Measurements from ENCODE around the gene GPC3. TPM values are rescaled to one million over a fixed set of nuclear protein-coding genes. Genes with fewer than 3 reads are reported as not detected.

The GPC3 gene
- total RNA-seq, 4 donors from 2014 or later: 0.82 to 4.9 (median 1.8) TPM

GRCh38 chrX:133658293-133658911, 327.0 kb downstream of the GPC3 start:
- Histone ChIP-seq H3K4me3 (no peak overlapping the region), H3K36me3 (no peaks in the 10 kb centered on the region), H3K4me1 (no peaks in the 10 kb centered on the region), H3K27ac (no peak overlapping the region), H3K27me3 (no peaks in the 10 kb centered on the region), H3K9me3 (no peaks in the 10 kb centered on the region)
- intact Hi-C loops (cut with DNase I; ENCODE audit: low total_unique reads) (no loop called here), in situ Hi-C loops (cut with MboI; ENCODE audit: low pct_ligation_motif_present in 1 of 4, low pct_unique_long_range_greater_than_20kb in 1 of 4, low sequenced_read_pairs in 3 of 4) (loop anchor here in 1 of 4 donors (25.0 kb wide), 1 partner anchor 321 kb away; no protein-coding TSS in a partner anchor)
- TF ChIP-seq POLR2AphosphoS5 (IDR thresholded peaks at IDR 0.05): no peak
- no peak for TF ChIP-seq POLR2A (IDR thresholded peaks at IDR 0.05)
- TF ChIP-seq EP300 (IDR thresholded peaks at IDR 0.05; ENCODE audit: low read depth): no peak
- no peak for TF ChIP-seq CTCF (IDR thresholded peaks at IDR 0.05)
- 58 to 69% methylated on average over 2 to 3 of the region's 3 CpGs for WGBS, 2 donors (ENCODE audit: low coverage in 1 of 2)
- DNase-seq: no peak

GRCh38 chrX:133655275-133656265, 329.8 kb downstream of the GPC3 start:
- no peaks in the 10 kb centered on the region for H3K27me3 ChIP-seq
- no peak for TF ChIP-seq CTCF (IDR thresholded peaks at IDR 0.05)
- TF ChIP-seq EP300 (IDR thresholded peaks at IDR 0.05; ENCODE audit: low read depth): no peak
- TF ChIP-seq POLR2AphosphoS5 (IDR thresholded peaks at IDR 0.05): no peak
- TF ChIP-seq POLR2A (IDR thresholded peaks at IDR 0.05): no peak
- intact Hi-C loops (cut with DNase I; ENCODE audit: low total_unique reads): no loop called here
- H3K9me3 ChIP-seq: no peaks in the 10 kb centered on the region
- H3K27ac ChIP-seq: no peak overlapping the region
- H3K4me1 ChIP-seq: no peaks in the 10 kb centered on the region
- WGBS, 2 donors (ENCODE audit: low coverage in 1 of 2): 33 to 45% methylated on average over 1 to 2 of the region's 2 CpGs
- no peak for DNase-seq
- no peaks in the 10 kb centered on the region for H3K36me3 ChIP-seq
- H3K4me3 ChIP-seq: no peak overlapping the region
- in situ Hi-C loops (cut with MboI; ENCODE audit: low pct_ligation_motif_present in 1 of 4, low pct_unique_long_range_greater_than_20kb in 1 of 4, low sequenced_read_pairs in 3 of 4): loop anchor here in 1 of 4 donors (25.0 kb wide), 1 partner anchor 318 kb away; no protein-coding TSS in a partner anchor

DNA sequence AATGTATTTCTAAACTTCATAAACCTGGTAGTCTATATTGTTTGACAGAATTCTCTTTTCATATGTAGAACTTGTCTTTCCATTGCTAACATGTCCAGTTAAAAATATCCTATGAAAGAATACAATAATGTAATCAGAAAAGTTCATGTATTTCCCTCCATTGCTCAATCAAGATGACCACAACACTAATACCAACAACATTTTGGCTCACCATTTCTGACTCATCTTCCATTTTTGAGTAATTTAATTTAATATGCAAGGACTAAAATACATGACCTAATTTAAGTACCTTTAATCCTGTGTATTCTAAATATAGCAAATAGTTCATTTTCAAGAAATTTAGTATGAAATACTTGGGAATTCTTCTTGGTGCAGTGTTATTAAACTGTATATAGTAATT, 330.6 kb downstream of the GPC3 start:
- H3K4me1 ChIP-seq: no peaks in the 10 kb centered on the region
- H3K27ac ChIP-seq: no peak overlapping the region
- in situ Hi-C loops (cut with MboI; ENCODE audit: low pct_ligation_motif_present in 1 of 4, low pct_unique_long_range_greater_than_20kb in 1 of 4, low sequenced_read_pairs in 3 of 4) (loop anchor here in 1 of 4 donors (25.0 kb wide), 1 partner anchor 318 kb away; no protein-coding TSS in a partner anchor), intact Hi-C loops (cut with DNase I; ENCODE audit: low total_unique reads) (no loop called here)
- H3K36me3 ChIP-seq: no peaks in the 10 kb centered on the region
- no peak for TF ChIP-seq CTCF (IDR thresholded peaks at IDR 0.05)
- TF ChIP-seq POLR2A (IDR thresholded peaks at IDR 0.05): no peak
- no peak for TF ChIP-seq POLR2AphosphoS5 (IDR thresholded peaks at IDR 0.05)
- no peak for TF ChIP-seq EP300 (IDR thresholded peaks at IDR 0.05; ENCODE audit: low read depth)
- no peak for DNase-seq
- no peaks in the 10 kb centered on the region for H3K9me3 ChIP-seq
- H3K4me3 ChIP-seq: no peak overlapping the region
- no peaks in the 10 kb centered on the region for H3K27me3 ChIP-seq

- no peak for DNase-seq
- Histone ChIP-seq H3K36me3 (no peaks in the 10 kb centered on the region), H3K4me1 (no peaks in the 10 kb centered on the region), H3K9me3 (no peaks in the 10 kb centered on the region), H3K27me3 (no peaks in the 10 kb centered on the region), H3K27ac (no peak overlapping the region), H3K4me3 (no peak overlapping the region)
- in situ Hi-C loops (cut with MboI; ENCODE audit: low pct_ligation_motif_present in 1 of 4, low pct_unique_long_range_greater_than_20kb in 1 of 4, low sequenced_read_pairs in 3 of 4): loop anchor here in 1 of 4 donors (25.0 kb wide), 1 partner anchor 316 kb away; no protein-coding TSS in a partner anchor
- TF ChIP-seq POLR2AphosphoS5 (IDR thresholded peaks at IDR 0.05) (no peak), POLR2A (IDR thresholded peaks at IDR 0.05) (no peak), EP300 (IDR thresholded peaks at IDR 0.05; ENCODE audit: low read depth) (no peak), CTCF (IDR thresholded peaks at IDR 0.05) (no peak)
- intact Hi-C loops (cut with DNase I; ENCODE audit: low total_unique reads): no loop called here
- 52% methylated on average over 2 of the region's 2 CpGs; no CpG with 5 or more reads in 1 of the 2 donors for WGBS, 2 donors (ENCODE audit: low coverage in 1 of 2)
Measured at GRCh38 chrX:133653358-133653757, 332.0 kb downstream of the GPC3 start.
